Measurements from ENCODE around the gene AHCYL2. TPM values are rescaled to one million over a fixed set of nuclear protein-coding genes. Genes with fewer than 3 reads are reported as not detected.

The AHCYL2 gene
- total and polyA plus RNA-seq, 2 experiments from 2014 or later, result 7.8 to 29.4 TPM

GRCh38 chr7:129263168-129263567 is 38.3 kb downstream of the AHCYL2 start (continued):
- TF ChIP-seq, protein P1, sequence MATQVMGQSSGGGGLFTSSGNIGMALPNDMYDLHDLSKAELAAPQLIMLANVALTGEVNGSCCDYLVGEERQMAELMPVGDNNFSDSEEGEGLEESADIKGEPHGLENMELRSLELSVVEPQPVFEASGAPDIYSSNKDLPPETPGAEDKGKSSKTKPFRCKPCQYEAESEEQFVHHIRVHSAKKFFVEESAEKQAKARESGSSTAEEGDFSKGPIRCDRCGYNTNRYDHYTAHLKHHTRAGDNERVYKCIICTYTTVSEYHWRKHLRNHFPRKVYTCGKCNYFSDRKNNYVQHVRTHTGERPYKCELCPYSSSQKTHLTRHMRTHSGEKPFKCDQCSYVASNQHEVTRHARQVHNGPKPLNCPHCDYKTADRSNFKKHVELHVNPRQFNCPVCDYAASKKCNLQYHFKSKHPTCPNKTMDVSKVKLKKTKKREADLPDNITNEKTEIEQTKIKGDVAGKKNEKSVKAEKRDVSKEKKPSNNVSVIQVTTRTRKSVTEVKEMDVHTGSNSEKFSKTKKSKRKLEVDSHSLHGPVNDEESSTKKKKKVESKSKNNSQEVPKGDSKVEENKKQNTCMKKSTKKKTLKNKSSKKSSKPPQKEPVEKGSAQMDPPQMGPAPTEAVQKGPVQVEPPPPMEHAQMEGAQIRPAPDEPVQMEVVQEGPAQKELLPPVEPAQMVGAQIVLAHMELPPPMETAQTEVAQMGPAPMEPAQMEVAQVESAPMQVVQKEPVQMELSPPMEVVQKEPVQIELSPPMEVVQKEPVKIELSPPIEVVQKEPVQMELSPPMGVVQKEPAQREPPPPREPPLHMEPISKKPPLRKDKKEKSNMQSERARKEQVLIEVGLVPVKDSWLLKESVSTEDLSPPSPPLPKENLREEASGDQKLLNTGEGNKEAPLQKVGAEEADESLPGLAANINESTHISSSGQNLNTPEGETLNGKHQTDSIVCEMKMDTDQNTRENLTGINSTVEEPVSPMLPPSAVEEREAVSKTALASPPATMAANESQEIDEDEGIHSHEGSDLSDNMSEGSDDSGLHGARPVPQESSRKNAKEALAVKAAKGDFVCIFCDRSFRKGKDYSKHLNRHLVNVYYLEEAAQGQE (IDR thresholded peaks at IDR 0.05; ENCODE audit: unreplicated experiment), result no peak
- TF ChIP-seq EZH2 (IDR thresholded peaks at IDR 0.05; ENCODE audit: low read depth, unreplicated experiment) (no peak), CREB1 (CRISPR knock-in tag; IDR thresholded peaks at IDR 0.05; ENCODE audit: low read depth) (no peak), ZNF331 (CRISPR knock-in tag; IDR thresholded peaks at IDR 0.05; ENCODE audit: low read depth) (no peak), POLR2AphosphoS5 (IDR thresholded peaks at IDR 0.05; ENCODE audit: low read depth) (no peak), NANOG (IDR thresholded peaks at IDR 0.05; ENCODE audit: borderline replicate concordance) (no peak)

DNA sequence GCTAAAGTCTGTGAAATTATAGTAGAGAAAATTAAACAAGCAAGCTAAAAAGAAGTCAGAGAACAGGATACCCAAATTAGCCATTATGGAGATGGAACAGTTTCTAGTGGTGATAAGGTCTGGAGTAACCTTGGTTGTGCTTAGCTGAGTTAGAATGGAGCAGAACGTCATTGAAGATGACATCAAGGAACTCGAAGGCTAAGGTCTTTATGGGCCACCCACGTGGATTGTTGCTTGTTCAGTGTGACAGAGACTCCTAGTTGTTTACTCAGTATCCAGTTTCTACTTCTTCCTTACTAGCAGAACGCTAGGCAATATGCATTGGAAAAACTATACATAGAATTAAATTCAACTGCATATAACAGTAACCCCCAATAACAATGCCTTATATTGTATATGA is 39.7 kb downstream of the AHCYL2 start:
- peaks cover 24% of the 10 kb centered on the region for H3K4me1 Mint-ChIP-seq
- H3K4me2 ChIP-seq, result no peak overlapping the region
- H3K27ac Mint-ChIP-seq, result no peak overlapping the region
- ATAC-seq (no peak), DNase-seq (ENCODE audit: low spot score) (peak; percentile 30)
- H3K36me3 ChIP-seq (ENCODE audit: insufficient read depth), result no peaks in the 10 kb centered on the region
- peaks cover 47% of the 10 kb centered on the region for H3K4me1 ChIP-seq (ENCODE audit: insufficient read depth)
- no peaks in the 10 kb centered on the region for H3K27me3 Mint-ChIP-seq (ENCODE audit: insufficient read depth, low read depth, poor library complexity)
- peaks cover 41% of the 10 kb centered on the region for H3K79me2 ChIP-seq (replicated peaks; ENCODE audit: insufficient read depth)
- no peaks in the 10 kb centered on the region for H3K9me2 ChIP-seq (ENCODE audit: insufficient read depth)
- no peaks in the 10 kb centered on the region for H3K9me3 Mint-ChIP-seq
- no peak overlapping the region for H3K27ac ChIP-seq (ENCODE audit: low read depth)
- no peaks in the 10 kb centered on the region for H3F3A ChIP-seq (replicated peaks; ENCODE audit: low read depth)
- H4K20me1 ChIP-seq (replicated peaks; ENCODE audit: insufficient read depth), result no peaks in the 10 kb centered on the region; the same call in 1 of the 2 replicates
- no peak overlapping the region for H3K4me3 Mint-ChIP-seq
- no peak overlapping the region for H2AFZ ChIP-seq
- no peaks in the 10 kb centered on the region for H3K27me3 ChIP-seq (ENCODE audit: insufficient read depth)
- no peaks in the 10 kb centered on the region for H3K36me3 Mint-ChIP-seq (ENCODE audit: low read depth)
- H3K4me3 ChIP-seq, result no peak overlapping the region
- TF ChIP-seq, protein P1 (IDR thresholded peaks at IDR 0.05; ENCODE audit: unreplicated experiment), result no peak
- TF ChIP-seq ZNF114 (CRISPR knock-in tag; IDR thresholded peaks at IDR 0.05) (no peak), CREB1 (CRISPR knock-in tag; IDR thresholded peaks at IDR 0.05; ENCODE audit: low read depth) (no peak), EZH2 (IDR thresholded peaks at IDR 0.05; ENCODE audit: low read depth, unreplicated experiment) (no peak), STAT1 (IDR thresholded peaks at IDR 0.05; ENCODE audit: unreplicated experiment) (no peak), POLR2AphosphoS5 (IDR thresholded peaks at IDR 0.05; ENCODE audit: low read depth) (no peak)
- TF ChIP-seq, protein P2, sequence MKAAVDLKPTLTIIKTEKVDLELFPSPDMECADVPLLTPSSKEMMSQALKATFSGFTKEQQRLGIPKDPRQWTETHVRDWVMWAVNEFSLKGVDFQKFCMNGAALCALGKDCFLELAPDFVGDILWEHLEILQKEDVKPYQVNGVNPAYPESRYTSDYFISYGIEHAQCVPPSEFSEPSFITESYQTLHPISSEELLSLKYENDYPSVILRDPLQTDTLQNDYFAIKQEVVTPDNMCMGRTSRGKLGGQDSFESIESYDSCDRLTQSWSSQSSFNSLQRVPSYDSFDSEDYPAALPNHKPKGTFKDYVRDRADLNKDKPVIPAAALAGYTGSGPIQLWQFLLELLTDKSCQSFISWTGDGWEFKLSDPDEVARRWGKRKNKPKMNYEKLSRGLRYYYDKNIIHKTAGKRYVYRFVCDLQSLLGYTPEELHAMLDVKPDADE (IDR thresholded peaks at IDR 0.05), result no peak
- TF ChIP-seq, protein P3, sequence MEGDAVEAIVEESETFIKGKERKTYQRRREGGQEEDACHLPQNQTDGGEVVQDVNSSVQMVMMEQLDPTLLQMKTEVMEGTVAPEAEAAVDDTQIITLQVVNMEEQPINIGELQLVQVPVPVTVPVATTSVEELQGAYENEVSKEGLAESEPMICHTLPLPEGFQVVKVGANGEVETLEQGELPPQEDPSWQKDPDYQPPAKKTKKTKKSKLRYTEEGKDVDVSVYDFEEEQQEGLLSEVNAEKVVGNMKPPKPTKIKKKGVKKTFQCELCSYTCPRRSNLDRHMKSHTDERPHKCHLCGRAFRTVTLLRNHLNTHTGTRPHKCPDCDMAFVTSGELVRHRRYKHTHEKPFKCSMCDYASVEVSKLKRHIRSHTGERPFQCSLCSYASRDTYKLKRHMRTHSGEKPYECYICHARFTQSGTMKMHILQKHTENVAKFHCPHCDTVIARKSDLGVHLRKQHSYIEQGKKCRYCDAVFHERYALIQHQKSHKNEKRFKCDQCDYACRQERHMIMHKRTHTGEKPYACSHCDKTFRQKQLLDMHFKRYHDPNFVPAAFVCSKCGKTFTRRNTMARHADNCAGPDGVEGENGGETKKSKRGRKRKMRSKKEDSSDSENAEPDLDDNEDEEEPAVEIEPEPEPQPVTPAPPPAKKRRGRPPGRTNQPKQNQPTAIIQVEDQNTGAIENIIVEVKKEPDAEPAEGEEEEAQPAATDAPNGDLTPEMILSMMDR (conservative IDR thresholded peaks at IDR 0.05; ENCODE audit: low read depth in 2 of 2), result no peak

Measured in GM23338 (cell line).